Measurements from ENCODE around the gene RASGEF1C. TPM values are rescaled to one million over a fixed set of nuclear protein-coding genes. Genes with fewer than 3 reads are reported as not detected.

The RASGEF1C gene
- total RNA-seq, 3 donors from 2014 or later: 0.73 TPM; not detected in 2

DNA sequence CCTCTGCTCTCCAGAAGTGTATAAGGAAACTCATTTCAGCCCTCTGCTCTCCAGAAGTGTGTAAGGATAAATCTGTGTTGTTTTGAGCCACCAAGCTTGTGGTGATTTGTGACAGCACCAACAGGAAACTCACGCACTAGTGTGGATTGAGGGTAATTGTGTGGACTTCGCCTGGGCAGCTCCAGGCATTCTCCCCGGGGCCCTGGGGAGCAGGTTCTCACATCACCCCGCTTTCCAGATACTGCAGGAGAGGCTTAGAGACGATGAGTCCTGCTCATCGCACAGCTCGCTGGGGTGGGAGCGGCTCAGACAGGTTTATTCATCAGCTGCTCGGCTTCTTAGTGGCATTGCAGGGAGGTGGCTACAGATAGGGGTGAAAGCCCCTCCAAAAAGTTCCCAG, 99.1 kb downstream of the RASGEF1C start:
- no peaks in the 10 kb centered on the region for H3K27me3 ChIP-seq
- H3K9me3 ChIP-seq: peaks cover 5 to 13% of the 10 kb centered on the region in 2 donors
- H3K4me3 ChIP-seq: no peak overlapping the region
- TF ChIP-seq, protein P1, sequence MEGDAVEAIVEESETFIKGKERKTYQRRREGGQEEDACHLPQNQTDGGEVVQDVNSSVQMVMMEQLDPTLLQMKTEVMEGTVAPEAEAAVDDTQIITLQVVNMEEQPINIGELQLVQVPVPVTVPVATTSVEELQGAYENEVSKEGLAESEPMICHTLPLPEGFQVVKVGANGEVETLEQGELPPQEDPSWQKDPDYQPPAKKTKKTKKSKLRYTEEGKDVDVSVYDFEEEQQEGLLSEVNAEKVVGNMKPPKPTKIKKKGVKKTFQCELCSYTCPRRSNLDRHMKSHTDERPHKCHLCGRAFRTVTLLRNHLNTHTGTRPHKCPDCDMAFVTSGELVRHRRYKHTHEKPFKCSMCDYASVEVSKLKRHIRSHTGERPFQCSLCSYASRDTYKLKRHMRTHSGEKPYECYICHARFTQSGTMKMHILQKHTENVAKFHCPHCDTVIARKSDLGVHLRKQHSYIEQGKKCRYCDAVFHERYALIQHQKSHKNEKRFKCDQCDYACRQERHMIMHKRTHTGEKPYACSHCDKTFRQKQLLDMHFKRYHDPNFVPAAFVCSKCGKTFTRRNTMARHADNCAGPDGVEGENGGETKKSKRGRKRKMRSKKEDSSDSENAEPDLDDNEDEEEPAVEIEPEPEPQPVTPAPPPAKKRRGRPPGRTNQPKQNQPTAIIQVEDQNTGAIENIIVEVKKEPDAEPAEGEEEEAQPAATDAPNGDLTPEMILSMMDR (IDR thresholded peaks at IDR 0.05): no peak
- TF ChIP-seq POLR2AphosphoS5 (IDR thresholded peaks at IDR 0.05) (no peak), POLR2A (IDR thresholded peaks at IDR 0.05) (no peak)
- H3K36me3 ChIP-seq: no peaks in the 10 kb centered on the region
- intact Hi-C loops (cut with DNase I; ENCODE audit: low total_unique reads): no loop called here
- no peak overlapping the region for H3K27ac ChIP-seq
- no peaks in the 10 kb centered on the region for H3K4me1 ChIP-seq
- peak in 1 of 2 donors; percentile 9 for DNase-seq (ENCODE audit: low spot score in 2 of 2)

DNA sequence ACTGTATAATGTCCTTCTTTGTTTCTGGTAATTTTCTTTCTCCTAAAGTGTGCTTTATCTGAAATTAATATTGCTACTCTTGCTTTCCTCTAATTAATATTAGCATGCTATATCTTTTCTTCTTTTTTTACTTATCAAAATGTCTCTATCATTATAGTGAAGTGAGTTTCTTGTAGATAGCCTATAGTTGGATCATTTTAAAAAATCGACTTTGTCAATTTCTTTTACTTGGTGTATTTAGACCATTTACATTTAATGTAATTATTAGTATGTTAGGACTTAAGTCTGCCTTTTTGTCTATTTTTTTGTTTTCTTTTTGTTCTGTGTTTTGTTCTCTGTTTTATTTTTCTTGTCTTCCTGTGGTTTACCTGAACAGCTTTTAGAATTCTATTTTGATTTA, 102.0 kb downstream of the RASGEF1C start:
- Histone ChIP-seq H3K27ac (no peak overlapping the region), H3K9me3 (peaks cover 5 to 13% of the 10 kb centered on the region in 2 donors), H3K36me3 (no peaks in the 10 kb centered on the region), H3K4me3 (no peak overlapping the region), H3K4me1 (no peaks in the 10 kb centered on the region), H3K27me3 (no peaks in the 10 kb centered on the region)
- intact Hi-C loops (cut with DNase I; ENCODE audit: low total_unique reads): no loop called here
- TF ChIP-seq POLR2AphosphoS5 (IDR thresholded peaks at IDR 0.05): no peak
- no peak for TF ChIP-seq POLR2A (IDR thresholded peaks at IDR 0.05)
- TF ChIP-seq, protein P1 (IDR thresholded peaks at IDR 0.05): no peak
- DNase-seq (ENCODE audit: low spot score in 2 of 2): no peak

DNA sequence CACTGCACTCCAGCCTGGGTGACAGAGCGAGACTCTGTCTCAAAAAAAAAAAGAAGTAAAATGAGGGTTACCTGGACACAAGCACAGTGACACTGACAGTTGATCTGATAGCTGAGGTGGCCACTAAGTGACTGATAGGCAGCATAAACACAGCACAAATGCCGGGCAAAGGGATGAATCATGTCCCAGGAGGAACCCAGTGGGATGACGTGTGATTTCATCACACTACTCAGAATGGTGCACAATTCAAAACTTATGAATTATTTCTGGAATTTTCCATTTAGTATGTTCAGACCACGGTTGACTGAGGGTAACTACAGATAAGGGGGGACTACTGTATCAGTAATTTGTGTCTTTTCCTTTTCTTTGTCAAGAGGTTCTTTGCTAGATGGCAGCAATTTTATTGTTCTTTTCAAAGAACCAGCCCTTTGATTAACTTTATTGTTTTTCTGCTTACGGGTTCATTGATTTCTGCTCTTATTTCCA, 103.1 kb downstream of the RASGEF1C start:
- Histone ChIP-seq H3K27ac (no peak overlapping the region), H3K4me3 (no peak overlapping the region), H3K36me3 (no peaks in the 10 kb centered on the region), H3K27me3 (no peaks in the 10 kb centered on the region), H3K9me3 (peaks cover 5 to 13% of the 10 kb centered on the region in 2 donors), H3K4me1 (no peaks in the 10 kb centered on the region)
- no peak for DNase-seq (ENCODE audit: low spot score in 2 of 2)
- TF ChIP-seq POLR2AphosphoS5 (IDR thresholded peaks at IDR 0.05) (no peak), POLR2A (IDR thresholded peaks at IDR 0.05) (no peak)
- TF ChIP-seq, protein P1 (IDR thresholded peaks at IDR 0.05): no peak
- intact Hi-C loops (cut with DNase I; ENCODE audit: low total_unique reads): no loop called here

DNA sequence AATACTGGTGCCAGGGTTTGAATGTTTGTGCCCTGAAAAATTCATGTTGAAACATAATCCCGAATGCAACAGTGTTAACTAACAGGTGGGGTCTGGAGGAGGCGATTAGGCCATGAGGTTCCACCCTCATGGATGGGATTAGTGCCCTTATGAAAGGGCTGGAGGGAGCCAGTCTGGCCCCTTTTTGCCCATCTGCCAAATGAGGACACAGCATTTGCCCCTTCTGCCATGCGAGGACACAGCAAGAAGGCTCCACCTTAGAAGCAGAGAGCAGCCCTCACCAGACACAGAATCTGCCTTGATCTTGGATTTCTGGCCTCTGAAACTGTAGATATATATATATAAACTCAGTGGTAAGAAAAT, 104.9 kb downstream of the RASGEF1C start:
- Histone ChIP-seq H3K36me3 (no peaks in the 10 kb centered on the region), H3K9me3 (peaks cover 5 to 13% of the 10 kb centered on the region in 2 donors), H3K27ac (no peak overlapping the region), H3K4me3 (no peak overlapping the region), H3K27me3 (no peaks in the 10 kb centered on the region), H3K4me1 (no peaks in the 10 kb centered on the region)
- DNase-seq (ENCODE audit: low spot score in 2 of 2): peak in 1 of 2 donors; percentile 7
- TF ChIP-seq POLR2AphosphoS5 (IDR thresholded peaks at IDR 0.05) (no peak), POLR2A (IDR thresholded peaks at IDR 0.05) (no peak)
- TF ChIP-seq, protein P1 (IDR thresholded peaks at IDR 0.05): no peak
- intact Hi-C loops (cut with DNase I; ENCODE audit: low total_unique reads): no loop called here

DNA sequence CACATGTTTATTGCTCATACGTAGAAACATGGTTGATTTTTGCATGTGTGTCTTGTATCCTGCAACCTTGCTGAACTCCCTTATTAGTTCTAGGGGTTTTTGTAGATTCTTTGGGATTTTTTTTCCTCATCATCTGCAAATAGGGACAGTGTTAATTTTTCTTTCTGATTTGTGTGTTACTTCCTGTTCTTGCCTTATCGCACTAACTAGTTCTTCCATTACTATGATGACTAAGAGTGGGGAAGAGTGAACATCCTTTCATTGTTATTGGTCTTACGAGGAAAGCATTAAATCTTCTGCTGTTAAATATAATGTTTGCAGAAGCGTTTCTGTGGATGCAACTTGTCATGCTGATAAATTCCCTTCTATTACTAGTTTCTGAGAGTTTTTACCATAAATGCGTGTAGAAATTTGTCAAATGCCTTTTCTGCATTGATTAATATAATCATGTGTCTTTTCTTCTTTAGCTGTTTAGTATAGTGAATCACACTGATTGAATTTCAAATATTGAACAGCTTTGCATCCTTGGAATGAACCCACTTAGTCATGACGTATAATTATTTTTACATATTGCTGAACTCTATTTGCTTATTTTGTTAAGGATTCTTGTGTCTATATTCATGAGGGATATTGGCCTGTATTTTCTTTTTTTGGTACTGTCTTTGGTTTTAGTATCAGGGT, 105.4 kb downstream of the RASGEF1C start:
- peaks cover 5 to 13% of the 10 kb centered on the region in 2 donors for H3K9me3 ChIP-seq
- no peaks in the 10 kb centered on the region for H3K36me3 ChIP-seq
- no peak overlapping the region for H3K4me3 ChIP-seq
- TF ChIP-seq, protein P1 (IDR thresholded peaks at IDR 0.05): no peak
- no peak for TF ChIP-seq POLR2A (IDR thresholded peaks at IDR 0.05)
- no peak for TF ChIP-seq POLR2AphosphoS5 (IDR thresholded peaks at IDR 0.05)
- no peaks in the 10 kb centered on the region for H3K27me3 ChIP-seq
- intact Hi-C loops (cut with DNase I; ENCODE audit: low total_unique reads): no loop called here
- H3K27ac ChIP-seq: no peak overlapping the region
- H3K4me1 ChIP-seq: no peaks in the 10 kb centered on the region
- DNase-seq (ENCODE audit: low spot score in 2 of 2): no peak
